Panc1 (cell line): ENCODE measurements around the gene CCT6A.

Experiments
- POLR2AphosphoS5 ChIP-seq: IDR thresholded peaks from 2 replicates; pipeline ENCODE4 v1.6.1; 2012; ENCODE audit warnings: mild to moderate bottlenecking, low read depth, low read length, moderate library complexity
- REST ChIP-seq, 2 experiments: IDR thresholded peaks; 2 replicates each; pipeline ENCODE4 v1.6.1; 2011 to 2012; ENCODE audit warnings: low read depth in 2 of 2, control low read depth in 1 of 2, low read length in 1 of 2, mild to moderate bottlenecking in 1 of 2, moderate library complexity in 1 of 2; ENCODE audit not compliant: insufficient read depth in 1 of 2
- TF ChIP-seq, protein P1 (sequence below): fragments of 450-650 bp; IDR thresholded peaks from 2 replicates; pipeline ENCODE4 v1.5.1; 2017; ENCODE audit warnings: mild to moderate bottlenecking

GRCh38 chr7:56009695-56010094 lies 41.9 kb upstream of the CCT6A start:
- TF ChIP-seq, protein P1, sequence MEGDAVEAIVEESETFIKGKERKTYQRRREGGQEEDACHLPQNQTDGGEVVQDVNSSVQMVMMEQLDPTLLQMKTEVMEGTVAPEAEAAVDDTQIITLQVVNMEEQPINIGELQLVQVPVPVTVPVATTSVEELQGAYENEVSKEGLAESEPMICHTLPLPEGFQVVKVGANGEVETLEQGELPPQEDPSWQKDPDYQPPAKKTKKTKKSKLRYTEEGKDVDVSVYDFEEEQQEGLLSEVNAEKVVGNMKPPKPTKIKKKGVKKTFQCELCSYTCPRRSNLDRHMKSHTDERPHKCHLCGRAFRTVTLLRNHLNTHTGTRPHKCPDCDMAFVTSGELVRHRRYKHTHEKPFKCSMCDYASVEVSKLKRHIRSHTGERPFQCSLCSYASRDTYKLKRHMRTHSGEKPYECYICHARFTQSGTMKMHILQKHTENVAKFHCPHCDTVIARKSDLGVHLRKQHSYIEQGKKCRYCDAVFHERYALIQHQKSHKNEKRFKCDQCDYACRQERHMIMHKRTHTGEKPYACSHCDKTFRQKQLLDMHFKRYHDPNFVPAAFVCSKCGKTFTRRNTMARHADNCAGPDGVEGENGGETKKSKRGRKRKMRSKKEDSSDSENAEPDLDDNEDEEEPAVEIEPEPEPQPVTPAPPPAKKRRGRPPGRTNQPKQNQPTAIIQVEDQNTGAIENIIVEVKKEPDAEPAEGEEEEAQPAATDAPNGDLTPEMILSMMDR, result no peak
- TF ChIP-seq REST (IDR thresholded peaks at IDR 0.05; ENCODE audit: insufficient read depth in 1 of 2, low read depth in 2 of 2, low read length in 1 of 2) (no peak), POLR2AphosphoS5 (0 out of 2 replicates have a peak, but pooled peaks have one; percentile 35)
